K562 (cell line): ENCODE measurements around the gene DPM1. TPM values are rescaled to one million over a fixed set of nuclear protein-coding genes. Genes with fewer than 3 reads are reported as not detected.

Source experiments
- CBX5 ChIP-seq: IDR thresholded peaks from 2 replicates; pipeline ENCODE4 v1.6.1; 2014; ENCODE audit warnings: low read depth, borderline replicate concordance
- KAT2B ChIP-seq: IDR thresholded peaks from one replicate; pipeline ENCODE4 v1.6.1; 2012; ENCODE audit warnings: low read depth, mild to moderate bottlenecking, control low read depth, inconsistent platforms, low read length, moderate library complexity
- KLF6 ChIP-seq: fragments of 250-450 bp; sonication (Bioruptor Pico); IDR thresholded peaks from 2 replicates; pipeline ENCODE4 v1.4.0; 2020; ENCODE audit warnings: mild to moderate bottlenecking, moderate library complexity, borderline replicate concordance
- MCM2 ChIP-seq: fragments of 450-650 bp; IDR thresholded peaks from 2 replicates; pipeline ENCODE4 v1.6.1; 2017; ENCODE audit warnings: low read depth, mild to moderate bottlenecking
- MITF ChIP-seq: IDR thresholded peaks from 2 replicates; pipeline ENCODE4 v1.6.1; 2014; ENCODE audit warnings: antibody characterized with exemption
- MYBL2 ChIP-seq, 2 experiments: fragments of 450-650 bp in 1 of 2; sonication (generic) in 1 of 2; formaldehyde crosslinking in 1 of 2; IDR thresholded peaks; 2 replicates each; pipeline versions ENCODE4 v1.6.1 to v1.8.1; 2017 to 2022; ENCODE audit warnings: borderline replicate concordance in 1 of 2, inconsistent platforms in 1 of 2, low read depth in 1 of 2, mild to moderate bottlenecking in 1 of 2, missing genetic modification reagents in 1 of 2, moderate library complexity in 1 of 2
- NFE2 ChIP-seq: IDR thresholded peaks from 2 replicates; pipeline ENCODE4 v1.6.1; 2014; ENCODE audit warnings: antibody characterized with exemption, low read depth
- NFIC ChIP-seq: fragments of 450-650 bp; IDR thresholded peaks from 2 replicates; pipeline ENCODE4 v1.6.1; 2017; ENCODE audit warnings: mild to moderate bottlenecking, inconsistent platforms
- NFRKB ChIP-seq: fragments of 450-650 bp; IDR thresholded peaks from 2 replicates; pipeline ENCODE4 v1.6.1; 2016; ENCODE audit warnings: low read depth
- PRDM10 ChIP-seq: fragments of 450-650 bp; IDR thresholded peaks from 2 replicates; pipeline ENCODE4 v1.6.1; 2018; ENCODE audit not compliant: partially characterized antibody
- PRMT5 ChIP-seq: sonication (generic); formaldehyde crosslinking; IDR thresholded peaks from 2 replicates; pipeline ENCODE4 v1.5.0; 2020; ENCODE audit warnings: missing genetic modification reagents
- PTRF ChIP-seq: fragments of 450-650 bp; IDR thresholded peaks from 2 replicates; pipeline ENCODE4 v1.6.1; 2016; ENCODE audit warnings: mild to moderate bottlenecking, missing genetic modification characterization, missing compliant biosample characterization
- SAP30 ChIP-seq: fragments of 200-600 bp; sonication (generic); IDR thresholded peaks from 2 replicates; pipeline ENCODE4 v1.6.1; 2012; ENCODE audit warnings: borderline replicate concordance, low read depth, mild to moderate bottlenecking, moderate library complexity, low read length, control low read depth, inconsistent platforms; ENCODE audit not compliant: insufficient read depth, poor library complexity, severe bottlenecking
- SMARCB1 ChIP-seq: IDR thresholded peaks from 2 replicates; pipeline ENCODE4 v1.6.1; 2011; ENCODE audit warnings: improper control_type of control experiment, low read depth; ENCODE audit not compliant: insufficient read length
- STAT5A ChIP-seq: IDR thresholded peaks from 2 replicates; pipeline ENCODE4 v1.6.1; 2012; ENCODE audit warnings: low read length, inconsistent platforms, borderline replicate concordance
- VEZF1 ChIP-seq: fragments of 200-800 bp; sonication (Bioruptor generic); IDR thresholded peaks from 2 replicates; pipeline ENCODE4 v1.6.1; 2017; ENCODE audit warnings: missing genetic modification characterization, missing compliant biosample characterization
- ZNF668 ChIP-seq: fragments of 250-450 bp; sonication (Bioruptor Pico); IDR thresholded peaks from 2 replicates; pipeline ENCODE4 v1.8.0; 2022; ENCODE audit warnings: mild to moderate bottlenecking, inconsistent platforms
- ZNF75A ChIP-seq: fragments of 450-650 bp; formaldehyde crosslinking; IDR thresholded peaks from 2 replicates; pipeline ENCODE4 v1.4.0; 2020; ENCODE audit warnings: mild to moderate bottlenecking
- ZNF766 ChIP-seq: fragments of 200-800 bp; sonication (Bioruptor generic); conservative IDR thresholded peaks from 2 replicates; pipeline ENCODE4 v1.6.1; 2016; ENCODE audit warnings: missing genetic modification characterization, missing compliant biosample characterization
- ZNF780A ChIP-seq: fragments of 250-450 bp; sonication (Bioruptor Pico); IDR thresholded peaks from 2 replicates; pipeline ENCODE4 v1.5.0; 2021; ENCODE audit warnings: mild to moderate bottlenecking
- polyA plus RNA-seq, 8 experiments: library from polyadenylated mRNA; depleted of rRNA in 4 of 8; stranded (reverse) in 5 of 8; unstranded in 3 of 8; fragments of >200 nt; fragmentation: Nextera tagmentation in 2 of 8; fragmentation: Illumina TruSeq in 1 of 8; extraction: Ambion mirVana in 2 of 8; extraction: Trizol in 1 of 8; gene quantifications; 2 replicates each; pipeline versions ENCODE4 v1.2.1 to v1.2.3, GENCODE V29; 2011 to 2014; ENCODE audit warnings: inconsistent platforms in 1 of 8, missing spikeins in 1 of 8
- total RNA-seq, 7 experiments: library from RNA; depleted of rRNA in 6 of 7; stranded (reverse); fragments of >200 nt in 6 of 7; fragmentation: Illumina TruSeq in 2 of 7; extraction: Trizol in 2 of 7; gene quantifications; 2 replicates each; pipeline versions ENCODE4 v1.2.1 to v1.2.3, GENCODE V29; 2011 to 2021; ENCODE audit warnings: low replicate concordance in 1 of 7
- TF ChIP-seq, protein P1 (sequence below): fragments of 450-650 bp; formaldehyde crosslinking; IDR thresholded peaks from 2 replicates; pipeline ENCODE4 v1.4.0; 2020; ENCODE audit warnings: mild to moderate bottlenecking

DPM1 gene
- total and polyA plus RNA-seq, 9 of the 15 experiments (the other 6 are each of a cell fraction or from before 2014, with no cell fraction given), result 75.2 to 190 (median 153) TPM

DNA sequence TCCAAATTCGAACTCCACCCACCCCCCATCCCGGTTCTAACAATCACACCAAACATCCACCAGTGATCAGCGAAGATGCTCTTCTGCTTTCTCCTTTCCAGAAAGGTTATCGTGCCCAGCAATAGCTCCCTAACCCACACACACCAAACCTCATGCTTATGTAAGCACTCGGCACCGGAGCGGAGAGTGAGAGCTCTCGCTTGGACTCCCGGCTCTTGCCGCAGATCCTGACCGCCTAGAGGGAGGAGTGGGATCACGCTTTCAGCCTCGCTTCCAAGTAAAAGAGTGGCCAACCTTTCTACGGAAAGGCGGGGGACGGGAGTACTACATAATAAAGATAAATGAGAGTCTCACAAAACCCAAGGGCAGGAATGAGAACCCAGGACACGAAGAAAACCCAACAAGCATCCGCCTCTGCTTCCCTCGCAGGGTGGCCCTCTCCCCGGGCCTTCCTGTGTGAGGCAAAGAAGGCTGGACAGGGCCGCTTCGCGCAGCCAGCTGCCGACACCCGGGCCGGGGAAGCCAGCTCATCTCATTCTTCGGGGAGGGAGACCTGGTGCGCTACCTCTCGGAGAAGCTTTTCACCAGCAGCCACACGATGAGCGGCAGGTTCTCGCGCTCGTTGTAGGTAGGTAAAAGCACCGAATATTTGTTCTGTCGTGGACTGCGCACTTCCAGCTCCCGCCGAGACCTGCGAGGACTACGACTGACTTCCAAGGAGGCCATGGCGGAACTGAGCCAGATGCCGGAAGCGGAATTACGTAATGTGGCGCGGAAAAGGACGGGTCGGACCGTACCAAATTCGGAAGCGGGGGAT is at the start of gene DPM1 (continued):
- TF ChIP-seq, protein P1, sequence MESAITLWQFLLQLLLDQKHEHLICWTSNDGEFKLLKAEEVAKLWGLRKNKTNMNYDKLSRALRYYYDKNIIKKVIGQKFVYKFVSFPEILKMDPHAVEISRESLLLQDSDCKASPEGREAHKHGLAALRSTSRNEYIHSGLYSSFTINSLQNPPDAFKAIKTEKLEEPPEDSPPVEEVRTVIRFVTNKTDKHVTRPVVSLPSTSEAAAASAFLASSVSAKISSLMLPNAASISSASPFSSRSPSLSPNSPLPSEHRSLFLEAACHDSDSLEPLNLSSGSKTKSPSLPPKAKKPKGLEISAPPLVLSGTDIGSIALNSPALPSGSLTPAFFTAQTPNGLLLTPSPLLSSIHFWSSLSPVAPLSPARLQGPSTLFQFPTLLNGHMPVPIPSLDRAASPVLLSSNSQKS (CRISPR knock-in tag), result no peak
- peak; percentile 36; the same call in 1 of the 2 replicates for TF ChIP-seq NFIC
- TF ChIP-seq SMARCB1, result no peak
- no peak for TF ChIP-seq PRDM10
- no peak for TF ChIP-seq MITF
- TF ChIP-seq MYBL2 (IDR thresholded peaks at IDR 0.05; ENCODE audit: low read depth), result no peak
- no peak for TF ChIP-seq MYBL2 (CRISPR knock-in tag; IDR thresholded peaks at IDR 0.05; ENCODE audit: borderline replicate concordance)
- peak; percentile 49 for TF ChIP-seq VEZF1 (CRISPR knock-in tag)
- peak; percentile 83 for TF ChIP-seq NFRKB
- TF ChIP-seq ZNF766 (CRISPR knock-in tag), result no peak
- TF ChIP-seq PTRF (tag), result no peak
- no peak for TF ChIP-seq PRMT5 (CRISPR knock-in tag)
- no peak for TF ChIP-seq ZNF75A (CRISPR knock-in tag)
- TF ChIP-seq KLF6 (CRISPR knock-in tag), result no peak
- TF ChIP-seq KAT2B, result no peak
- TF ChIP-seq MCM2, result no peak
- TF ChIP-seq STAT5A, result no peak
- TF ChIP-seq SAP30, result peak; percentile 62
- no peak for TF ChIP-seq ZNF668
- TF ChIP-seq CBX5, result no peak
- TF ChIP-seq NFE2, result no peak
- TF ChIP-seq ZNF780A (CRISPR knock-in tag), result no peak
